ENCODE measurements around the gene EREG.

EREG gene

GRCh38 chr4:74364652-74365491, at the start of gene EREG:
EREG (plus strand) TSS chr4:74365145; CDS start chr4:74365309, 164 bp downstream.
- H3K4me3 ChIP-seq (ENCODE audit: low read depth, low read length) = no peak within 1 kb of the TSS
- TF ChIP-seq MYC (IDR thresholded peaks at IDR 0.05; ENCODE audit: low read depth, low read length) (no peak), POLR2A (IDR thresholded peaks at IDR 0.05; ENCODE audit: extremely low read depth, insufficient read length) (no peak)
- TF ChIP-seq, protein P1, sequence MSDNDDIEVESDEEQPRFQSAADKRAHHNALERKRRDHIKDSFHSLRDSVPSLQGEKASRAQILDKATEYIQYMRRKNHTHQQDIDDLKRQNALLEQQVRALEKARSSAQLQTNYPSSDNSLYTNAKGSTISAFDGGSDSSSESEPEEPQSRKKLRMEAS (IDR thresholded peaks at IDR 0.05; ENCODE audit: low read depth, low read length) = no peak
- TF ChIP-seq, protein P2, sequence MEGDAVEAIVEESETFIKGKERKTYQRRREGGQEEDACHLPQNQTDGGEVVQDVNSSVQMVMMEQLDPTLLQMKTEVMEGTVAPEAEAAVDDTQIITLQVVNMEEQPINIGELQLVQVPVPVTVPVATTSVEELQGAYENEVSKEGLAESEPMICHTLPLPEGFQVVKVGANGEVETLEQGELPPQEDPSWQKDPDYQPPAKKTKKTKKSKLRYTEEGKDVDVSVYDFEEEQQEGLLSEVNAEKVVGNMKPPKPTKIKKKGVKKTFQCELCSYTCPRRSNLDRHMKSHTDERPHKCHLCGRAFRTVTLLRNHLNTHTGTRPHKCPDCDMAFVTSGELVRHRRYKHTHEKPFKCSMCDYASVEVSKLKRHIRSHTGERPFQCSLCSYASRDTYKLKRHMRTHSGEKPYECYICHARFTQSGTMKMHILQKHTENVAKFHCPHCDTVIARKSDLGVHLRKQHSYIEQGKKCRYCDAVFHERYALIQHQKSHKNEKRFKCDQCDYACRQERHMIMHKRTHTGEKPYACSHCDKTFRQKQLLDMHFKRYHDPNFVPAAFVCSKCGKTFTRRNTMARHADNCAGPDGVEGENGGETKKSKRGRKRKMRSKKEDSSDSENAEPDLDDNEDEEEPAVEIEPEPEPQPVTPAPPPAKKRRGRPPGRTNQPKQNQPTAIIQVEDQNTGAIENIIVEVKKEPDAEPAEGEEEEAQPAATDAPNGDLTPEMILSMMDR (IDR thresholded peaks at IDR 0.05; ENCODE audit: low read depth, low read length) = no peak
- DNase-seq (ENCODE audit: low read depth) = no peak

DNA sequence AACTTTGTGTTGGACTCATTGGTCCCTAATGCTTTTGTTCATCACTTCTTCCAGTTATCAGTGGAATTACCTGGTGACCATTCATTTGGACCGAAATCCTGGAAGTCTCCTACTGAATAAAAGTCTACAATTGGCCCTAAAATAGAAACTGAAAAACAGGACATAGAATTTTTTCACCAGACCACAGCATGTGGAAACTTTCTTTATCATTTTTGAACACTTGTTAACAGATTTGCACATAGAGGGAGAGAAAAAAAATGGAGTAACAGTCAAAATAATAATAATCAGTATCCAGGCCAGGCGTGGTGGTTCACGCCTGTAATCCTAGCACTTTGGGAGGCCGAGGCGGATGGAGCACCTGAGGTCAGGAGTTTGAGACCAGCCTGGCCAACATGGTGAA, 49.6 kb upstream of the EREG start:
- TF ChIP-seq, protein P2 (IDR thresholded peaks at IDR 0.05; ENCODE audit: low read depth, low read length) = no peak
- TF ChIP-seq POLR2A (IDR thresholded peaks at IDR 0.05; ENCODE audit: extremely low read depth, insufficient read length) = no peak
- TF ChIP-seq, protein P1 (IDR thresholded peaks at IDR 0.05; ENCODE audit: low read depth, low read length) = no peak
- TF ChIP-seq MYC (IDR thresholded peaks at IDR 0.05; ENCODE audit: low read depth, low read length) = no peak

GRCh38 chr4:74316397-74316796, 48.5 kb upstream of the EREG start:
- no peak overlapping the region for H3K4me3 ChIP-seq (ENCODE audit: low read depth, low read length)
- no peak for TF ChIP-seq POLR2A (IDR thresholded peaks at IDR 0.05; ENCODE audit: extremely low read depth, insufficient read length)
- TF ChIP-seq MYC (IDR thresholded peaks at IDR 0.05; ENCODE audit: low read depth, low read length) = no peak
- no peak for DNase-seq (ENCODE audit: low read depth)

More for the DNA sequence above, 49.6 kb upstream of the EREG start:
- no peak overlapping the region for H3K4me3 ChIP-seq (ENCODE audit: low read depth, low read length)
- no peak for DNase-seq (ENCODE audit: low read depth)

DNA sequence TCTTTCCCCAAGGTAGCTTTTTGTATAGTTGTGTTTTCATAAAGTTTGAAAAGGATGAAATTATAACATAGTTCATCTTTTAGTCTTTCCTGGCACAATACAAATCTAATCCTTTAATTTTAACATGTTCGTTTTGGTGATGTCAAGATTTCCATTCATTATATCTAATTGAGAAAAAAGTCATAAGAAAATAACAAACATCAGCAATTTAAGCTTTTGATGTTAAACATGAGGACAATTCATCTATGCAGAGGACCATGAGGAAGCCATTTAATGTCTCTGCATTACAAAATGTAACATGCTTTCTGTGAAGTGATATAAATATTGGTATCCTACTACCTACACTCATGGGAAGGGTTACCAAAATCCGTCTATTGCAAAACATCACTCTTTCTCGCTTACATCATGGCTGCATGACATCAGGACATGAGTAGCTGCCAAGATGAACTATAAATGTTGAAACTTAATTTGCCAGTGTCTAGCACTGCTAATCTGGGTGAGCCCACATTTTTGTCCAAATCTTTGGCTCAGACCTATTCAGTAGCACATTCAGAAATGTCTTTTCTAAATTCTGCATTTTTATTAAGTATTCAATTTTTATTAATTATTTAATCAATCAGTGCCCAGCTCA, 47.2 kb upstream of the EREG start:
- TF ChIP-seq, protein P1 (IDR thresholded peaks at IDR 0.05; ENCODE audit: low read depth, low read length) = no peak
- TF ChIP-seq MYC (IDR thresholded peaks at IDR 0.05; ENCODE audit: low read depth, low read length) = no peak
- TF ChIP-seq, protein P2 (IDR thresholded peaks at IDR 0.05; ENCODE audit: low read depth, low read length) = no peak
- no peak for TF ChIP-seq POLR2A (IDR thresholded peaks at IDR 0.05; ENCODE audit: extremely low read depth, insufficient read length)
- DNase-seq (ENCODE audit: low read depth) = no peak
- no peak overlapping the region for H3K4me3 ChIP-seq (ENCODE audit: low read depth, low read length)

DNA sequence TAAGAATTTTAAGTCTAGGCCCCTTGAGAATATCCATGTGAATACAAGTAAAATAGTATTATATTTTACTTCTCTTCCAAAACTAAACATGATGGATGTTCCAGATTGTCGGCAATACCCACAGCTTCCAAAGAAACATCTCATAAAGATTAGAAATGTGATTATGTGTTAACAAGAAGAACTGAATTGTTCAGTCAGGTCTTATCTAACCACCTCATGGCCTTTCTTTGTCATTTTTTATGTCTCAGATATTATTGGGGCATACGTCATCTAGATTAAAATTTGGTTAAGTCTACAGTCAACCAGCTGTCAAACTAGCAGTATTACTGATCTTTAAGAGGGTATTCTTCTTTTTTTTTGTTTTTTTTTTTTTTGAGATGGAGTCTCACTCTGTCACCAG, 46.7 kb upstream of the EREG start:
- no peak overlapping the region for H3K4me3 ChIP-seq (ENCODE audit: low read depth, low read length)
- DNase-seq (ENCODE audit: low read depth) = no peak
- TF ChIP-seq MYC (IDR thresholded peaks at IDR 0.05; ENCODE audit: low read depth, low read length) = no peak
- TF ChIP-seq, protein P1 (IDR thresholded peaks at IDR 0.05; ENCODE audit: low read depth, low read length) = no peak
- TF ChIP-seq, protein P2 (IDR thresholded peaks at IDR 0.05; ENCODE audit: low read depth, low read length) = no peak

- DNase-seq (ENCODE audit: low read depth) = no peak
- no peak for TF ChIP-seq MYC (IDR thresholded peaks at IDR 0.05; ENCODE audit: low read depth, low read length)
- no peak for TF ChIP-seq POLR2A (IDR thresholded peaks at IDR 0.05; ENCODE audit: extremely low read depth, insufficient read length)
- TF ChIP-seq, protein P2 (IDR thresholded peaks at IDR 0.05; ENCODE audit: low read depth, low read length) = no peak
- TF ChIP-seq, protein P1 (IDR thresholded peaks at IDR 0.05; ENCODE audit: low read depth, low read length) = no peak
- H3K4me3 ChIP-seq (ENCODE audit: low read depth, low read length) = no peak overlapping the region
Measured at GRCh38 chr4:74319470-74319869, 45.5 kb upstream of the EREG start.

All from NB4 (cell line).